K562 (cell line): ENCODE data around the gene KRT80. TPM values are rescaled to one million over a fixed set of nuclear protein-coding genes. Genes with fewer than 3 reads are reported as not detected.

Experiments
- ATAC-seq: fragments of 200-7000 bp; cut with Tn5 transposase; 3 replicates; pipeline ENCODE4 v1.9.1; 2020; ENCODE audit warnings: moderate library complexity
- BruUV-seq: library from RNA; stranded (reverse); fragments of 400-500 nt; replicated peaks from 2 replicates; lab custom pipeline; 2021; lab: Mats Ljungman, UMichigan
- CTCF ChIA-PET: fragments of 300-600 bp; formaldehyde crosslinking; extraction: SDS; loops from one replicate; lab custom pipeline; 2021; ENCODE audit warnings: low intra/inter-chr PET ratio; lab: Yijun Ruan, JAX
- POLR2A ChIA-PET: fragments of 300-600, 350-650 bp; sonication (Branson Sonifier 250); formaldehyde crosslinking; extraction: SDS; loops from one replicate; lab custom pipeline; 2021; ENCODE audit warnings: antibody characterized with exemption, inconsistent platforms; lab: Yijun Ruan, JAX
- DNase-seq, 4 experiments: peaks; one replicate each; pipeline versions ENCODE4 v3.0.0 to v3.0.0-alpha.2; 2011 to 2018; ENCODE audit warnings: low spot score in 3 of 4, mixed read lengths in 3 of 4; ENCODE audit errors: extremely low read depth in 1 of 4
- FAIRE-seq: peaks from 2 replicates; lab custom pipeline; 2011; peaks lifted over from hg19 to GRCh38; lab: Jason Lieb, UNC
- H2AFZ ChIP-seq: 2 replicates; pipeline ENCODE4 v1.6.0; 2011; ENCODE audit warnings: low read depth, low read length, control low read depth, inconsistent platforms
- H3K27ac ChIP-seq: fragments of 200-600 bp; 3 replicates; pipeline ENCODE4 v1.8.0; 2011; ENCODE audit warnings: low read depth, mild to moderate bottlenecking, control low read depth, inconsistent platforms, low read length, moderate library complexity, mixed read lengths; ENCODE audit errors: extremely low read depth
- H3K27me3 ChIP-seq, 2 experiments: fragments of 300-600 bp in 1 of 2; 2 replicates in 1 of 2; 3 replicates in 1 of 2; pipeline versions ENCODE4 v1.6.0 to v1.8.0; 2011; ENCODE audit warnings: inconsistent platforms in 2 of 2, low read length in 2 of 2, mild to moderate bottlenecking in 1 of 2, mixed read lengths in 1 of 2, moderate library complexity in 1 of 2; ENCODE audit not compliant: control insufficient read depth in 2 of 2, insufficient read depth in 2 of 2
- H3K36me3 ChIP-seq: fragments of 300-600 bp; 3 replicates; pipeline ENCODE4 v1.8.0; 2011; ENCODE audit warnings: mild to moderate bottlenecking, low read length, inconsistent platforms; ENCODE audit not compliant: control insufficient read depth, insufficient read depth
- H3K4me1 ChIP-seq, 2 experiments: fragments of 200-600 bp in 1 of 2; replicated peaks in 1 of 2; 2 replicates in 1 of 2; 3 replicates in 1 of 2; pipeline versions ENCODE4 v1.5.1 to v1.8.0; 2011; ENCODE audit warnings: inconsistent platforms in 2 of 2, low read length in 2 of 2, mild to moderate bottlenecking in 1 of 2, mixed read lengths in 1 of 2, moderate library complexity in 1 of 2; ENCODE audit not compliant: control insufficient read depth in 2 of 2, insufficient read depth in 2 of 2
- H3K4me2 ChIP-seq: 2 replicates; pipeline ENCODE4 v1.6.1; 2011; ENCODE audit warnings: low read length, control low read depth, inconsistent platforms, mixed read lengths; ENCODE audit not compliant: insufficient read depth
- H3K4me3 ChIP-seq: fragments of 200-600 bp; sonication (generic), shearing (Covaris generic); 2 replicates; pipeline ENCODE4 v1.5.1; 2016; ENCODE audit warnings: control low read depth, inconsistent platforms
- H3K79me2 ChIP-seq: fragments of 200-600 bp; 3 replicates; pipeline ENCODE4 v1.8.0; 2011; ENCODE audit warnings: low read length, inconsistent platforms; ENCODE audit not compliant: control insufficient read depth, insufficient read depth
- H3K9ac ChIP-seq, 2 experiments: 2 replicates each; pipeline versions ENCODE4 v1.6.0 to v1.6.1; 2011; ENCODE audit warnings: low read depth in 2 of 2, low read length in 2 of 2, control low read depth in 1 of 2, inconsistent platforms in 1 of 2, mild to moderate bottlenecking in 1 of 2, mixed read lengths in 1 of 2; ENCODE audit not compliant: insufficient read depth in 1 of 2
- H3K9me1 ChIP-seq: one replicate; pipeline ENCODE4 v1.6.0; 2011; ENCODE audit warnings: inconsistent platforms, mild to moderate bottlenecking, low read length, moderate library complexity; ENCODE audit not compliant: control insufficient read depth, insufficient read depth
- H3K9me3 ChIP-seq: replicated peaks from 2 replicates; pipeline ENCODE4 v1.5.1; 2011; ENCODE audit warnings: low read depth, low read length, inconsistent platforms; ENCODE audit not compliant: control insufficient read depth, insufficient read depth
- H4K20me1 ChIP-seq: replicated peaks from 2 replicates; pipeline ENCODE4 v1.6.1; 2011; ENCODE audit warnings: low read length, inconsistent platforms, mixed read lengths; ENCODE audit not compliant: control insufficient read depth, insufficient read depth
- CREM ChIP-seq: IDR thresholded peaks from 2 replicates; pipeline ENCODE4 v1.6.1; 2014; ENCODE audit warnings: antibody characterized with exemption, low read depth
- CSDE1 ChIP-seq, 2 experiments: fragments of 450-650 bp; IDR thresholded peaks; 2 replicates each; pipeline ENCODE4 v1.6.1; 2016; ENCODE audit warnings: mild to moderate bottlenecking in 1 of 2
- GATAD2A ChIP-seq: fragments of 450-650 bp; IDR thresholded peaks from 2 replicates; pipeline ENCODE4 v1.6.1; 2017
- KDM1A ChIP-seq, 2 experiments: fragments of 450-650 bp; IDR thresholded peaks; 2 replicates each; pipeline ENCODE4 v1.6.1; 2016; ENCODE audit warnings: mild to moderate bottlenecking in 2 of 2
- L3MBTL2 ChIP-seq: fragments of 450-650 bp; IDR thresholded peaks from 2 replicates; pipeline ENCODE4 v1.6.1; 2016; ENCODE audit warnings: mild to moderate bottlenecking, moderate library complexity
- NFRKB ChIP-seq: fragments of 450-650 bp; IDR thresholded peaks from 2 replicates; pipeline ENCODE4 v1.6.1; 2016; ENCODE audit warnings: low read depth
- RBM22 ChIP-seq: fragments of 200-400 bp; formaldehyde crosslinking; IDR thresholded peaks from 2 replicates; pipeline ENCODE4 v1.6.1; 2018; ENCODE audit warnings: low read length, low read depth; ENCODE audit not compliant: poor library complexity, severe bottlenecking
- SMAD4 ChIP-seq: fragments of 250-450 bp; sonication (Bioruptor Pico); conservative IDR thresholded peaks from 2 replicates; pipeline ENCODE4 v1.8.0; 2021; ENCODE audit warnings: inconsistent platforms, mild to moderate bottlenecking, moderate library complexity
- TCF3 ChIP-seq: sonication (generic); formaldehyde crosslinking; IDR thresholded peaks from 2 replicates; pipeline ENCODE4 v1.4.0; 2020; ENCODE audit warnings: mild to moderate bottlenecking, missing genetic modification reagents
- THRB ChIP-seq: fragments of 450-650 bp; formaldehyde crosslinking; conservative IDR thresholded peaks from 2 replicates; pipeline ENCODE4 v1.4.0; 2022; ENCODE audit warnings: mild to moderate bottlenecking, missing genetic modification characterization
- U2AF2 ChIP-seq: fragments of 200-400 bp; formaldehyde crosslinking; optimal IDR thresholded peaks from 2 replicates; pipeline ENCODE3; 2017; ENCODE audit warnings: low read depth, mild to moderate bottlenecking, low read length
- ZEB2 ChIP-seq: fragments of 450-650 bp; IDR thresholded peaks from 2 replicates; pipeline ENCODE4 v1.6.1; 2016
- ZNF512 ChIP-seq: IDR thresholded peaks from 2 replicates; pipeline ENCODE4 v1.6.1; 2016; ENCODE audit warnings: missing genetic modification characterization, missing compliant biosample characterization
- WGBS: fragments of 100-300 bp; shearing (Covaris generic); methylation state at CpG from one replicate; pipeline ENCODE4 v1.1.6; 2016; ENCODE audit warnings: low coverage, mixed read lengths; ENCODE audit not compliant: insufficient coverage; ENCODE audit errors: missing lambda C conversion rate; 5-methylcytosine and 5-hydroxymethylcytosine counted together
- in situ Hi-C: fragments of 300-500 bp; cut with MboI; formaldehyde crosslinking; loops from 4 replicates; pipeline ENCODE4 v1.15.0; 2018; ENCODE audit warnings: inconsistent platforms, mixed read lengths
- intact Hi-C: fragments of 100-400 bp; cut with micrococcal nuclease; formaldehyde crosslinking; loops from 2 replicates; pipeline ENCODE4 v1.14.2; 2022
- polyA plus RNA-seq, 8 experiments: library from polyadenylated mRNA; depleted of rRNA in 4 of 8; stranded (reverse) in 5 of 8; unstranded in 3 of 8; fragments of >200 nt; fragmentation: Nextera tagmentation in 2 of 8; fragmentation: Illumina TruSeq in 1 of 8; extraction: Ambion mirVana in 2 of 8; extraction: Trizol in 1 of 8; gene quantifications; 2 replicates each; pipeline versions ENCODE4 v1.2.1 to v1.2.3, GENCODE V29; 2011 to 2014; ENCODE audit warnings: inconsistent platforms in 1 of 8, missing spikeins in 1 of 8
- total RNA-seq, 7 experiments: library from RNA; depleted of rRNA in 6 of 7; stranded (reverse); fragments of >200 nt in 6 of 7; fragmentation: Illumina TruSeq in 2 of 7; extraction: Trizol in 2 of 7; gene quantifications; 2 replicates each; pipeline versions ENCODE4 v1.2.1 to v1.2.3, GENCODE V29; 2011 to 2021; ENCODE audit warnings: low replicate concordance in 1 of 7
- TF ChIP-seq, protein P1 (sequence below): fragments of 250-450 bp; sonication (Bioruptor Pico); IDR thresholded peaks from 2 replicates; pipeline ENCODE4 v1.8.0; 2022; ENCODE audit warnings: inconsistent platforms

Gene KRT80
- total and polyA plus RNA-seq, 9 of the 15 experiments (the other 6 are each of a cell fraction or from before 2014, with no cell fraction given), result not detected

DNA sequence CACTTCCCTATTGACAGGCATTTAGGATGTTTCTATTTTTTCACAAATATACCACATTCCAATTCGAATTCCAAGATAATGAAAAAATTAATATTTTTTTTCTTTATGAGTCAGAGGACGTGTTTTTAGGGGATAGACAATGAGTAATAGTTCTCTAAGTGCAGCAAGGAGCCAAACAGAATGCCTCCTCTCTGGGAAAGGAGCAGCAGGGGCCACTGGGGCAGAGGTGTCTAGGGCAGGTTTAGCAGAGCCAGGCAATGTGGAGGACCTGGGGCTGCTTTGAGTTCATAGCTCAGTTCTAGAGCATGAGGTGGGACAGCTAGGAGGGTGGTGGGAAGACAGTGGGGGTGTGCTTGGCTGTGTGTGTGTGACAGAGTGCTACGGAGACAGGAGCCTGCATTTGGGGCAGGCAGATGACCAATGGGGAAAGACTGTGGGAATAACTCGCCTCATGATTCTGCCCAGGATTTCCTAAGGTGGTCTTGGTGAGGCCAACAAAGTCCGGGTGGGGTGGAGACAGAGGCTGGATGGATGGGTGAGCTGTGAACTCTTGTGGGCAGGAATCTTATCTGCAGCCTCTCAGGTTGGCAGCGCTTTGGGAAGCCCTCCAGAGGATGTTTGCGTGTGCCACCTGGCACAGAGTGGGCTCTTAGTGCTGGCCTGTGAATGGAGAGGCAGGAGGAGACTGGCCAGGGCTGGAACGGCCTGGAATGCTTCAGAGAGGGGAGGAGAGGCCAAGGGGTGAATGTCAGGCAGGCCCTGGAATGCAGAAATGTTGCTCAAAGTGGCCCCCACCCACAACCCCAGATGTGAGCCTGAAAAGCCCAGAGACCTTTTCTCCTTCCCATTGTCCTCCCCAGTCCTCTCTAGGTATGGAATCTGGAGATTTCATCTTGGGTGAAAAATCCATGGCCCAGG lies 38.8 kb upstream of the KRT80 start:
- H3K27ac ChIP-seq, result no peak overlapping the region
- peaks cover 2 to 45% of the 10 kb centered on the region in 2 experiments; a peak in 4 of 5 replicates for H3K27me3 ChIP-seq
- FAIRE-seq (no peak), DNase-seq (no peak), ATAC-seq (no peak)
- POLR2A ChIA-PET, result no interaction called here
- H3K4me2 ChIP-seq, result no peak overlapping the region
- no peak for TF ChIP-seq THRB (CRISPR knock-in tag)
- TF ChIP-seq KDM1A (IDR thresholded peaks at IDR 0.05), result no peak
- no peak for TF ChIP-seq TCF3
- no peak for TF ChIP-seq ZNF512 (tag)
- TF ChIP-seq, protein P1, sequence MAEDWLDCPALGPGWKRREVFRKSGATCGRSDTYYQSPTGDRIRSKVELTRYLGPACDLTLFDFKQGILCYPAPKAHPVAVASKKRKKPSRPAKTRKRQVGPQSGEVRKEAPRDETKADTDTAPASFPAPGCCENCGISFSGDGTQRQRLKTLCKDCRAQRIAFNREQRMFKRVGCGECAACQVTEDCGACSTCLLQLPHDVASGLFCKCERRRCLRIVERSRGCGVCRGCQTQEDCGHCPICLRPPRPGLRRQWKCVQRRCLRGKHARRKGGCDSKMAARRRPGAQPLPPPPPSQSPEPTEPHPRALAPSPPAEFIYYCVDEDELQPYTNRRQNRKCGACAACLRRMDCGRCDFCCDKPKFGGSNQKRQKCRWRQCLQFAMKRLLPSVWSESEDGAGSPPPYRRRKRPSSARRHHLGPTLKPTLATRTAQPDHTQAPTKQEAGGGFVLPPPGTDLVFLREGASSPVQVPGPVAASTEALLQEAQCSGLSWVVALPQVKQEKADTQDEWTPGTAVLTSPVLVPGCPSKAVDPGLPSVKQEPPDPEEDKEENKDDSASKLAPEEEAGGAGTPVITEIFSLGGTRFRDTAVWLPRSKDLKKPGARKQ (CRISPR knock-in tag), result no peak
- TF ChIP-seq GATAD2A, result no peak
- no peak for TF ChIP-seq L3MBTL2
- TF ChIP-seq RBM22, result no peak
- TF ChIP-seq CSDE1 (IDR thresholded peaks at IDR 0.05), result no peak
- TF ChIP-seq ZEB2, result no peak
- no peak for TF ChIP-seq NFRKB
- no peak for TF ChIP-seq U2AF2
- no peak for TF ChIP-seq CREM
- TF ChIP-seq SMAD4 (CRISPR knock-in tag), result no peak
- no peaks in the 10 kb centered on the region for H3K9me3 ChIP-seq
- no peak overlapping the region for H3K4me3 ChIP-seq
- no peaks in the 10 kb centered on the region for H3K36me3 ChIP-seq
- intact Hi-C loops (no loop called here), in situ Hi-C loops (no loop called here)
- no peak overlapping the region for H2AFZ ChIP-seq
- no peaks in the 10 kb centered on the region for H3K4me1 ChIP-seq
- H3K79me2 ChIP-seq, result no peaks in the 10 kb centered on the region
- WGBS, result 2% methylated on average over 7 of the region's 8 CpGs
- H4K20me1 ChIP-seq, result peaks cover 8% of the 10 kb centered on the region
- BruUV-seq, result no TSS peak
- H3K9ac ChIP-seq, result no peak overlapping the region
- H3K9me1 ChIP-seq, result no peaks in the 10 kb centered on the region
- CTCF ChIA-PET, result no interaction called here
